Lung (tissue), 12 donors: ENCODE measurements around the gene MAST4. TPM values are rescaled to one million over a fixed set of nuclear protein-coding genes. Genes with fewer than 3 reads are reported as not detected.
A peak's percentile ranks its signal among the peaks of the same experiment; 100 is the strongest.

Source experiments
- ATAC-seq: fragments of 200-7000 bp; cut with Tn5 transposase; one replicate; pipeline ENCODE4 v1.9.1; 2020; ENCODE audit warnings: moderate number of reproducible peaks; ENCODE audit not compliant: insufficient read depth, low FRiP score
- DNase-seq, 3 donors: peaks; one replicate each; pipeline ENCODE4 v3.0.0-alpha.2; 2013 to 2017
- H3K27ac ChIP-seq, 2 donors: one replicate each; pipeline ENCODE4 v1.5.1; 2013; ENCODE audit warnings: mild to moderate bottlenecking in 2 of 2, moderate library complexity in 2 of 2, control low read depth in 1 of 2, inconsistent platforms in 1 of 2, low read depth in 1 of 2, low read length in 1 of 2
- H3K27me3 ChIP-seq, 3 donors: one replicate each; pipeline ENCODE4 v1.5.1; 2013; ENCODE audit warnings: low read length in 2 of 3; ENCODE audit not compliant: control insufficient read depth in 3 of 3, insufficient read depth in 3 of 3
- H3K36me3 ChIP-seq, 4 donors: one replicate each; pipeline ENCODE4 v1.5.1; 2013; ENCODE audit warnings: low read length in 4 of 4, mild to moderate bottlenecking in 1 of 4, moderate library complexity in 1 of 4; ENCODE audit not compliant: control insufficient read depth in 4 of 4, insufficient read depth in 4 of 4
- H3K4me1 ChIP-seq, 5 donors: one replicate each; pipeline ENCODE4 v1.5.1; 2013; ENCODE audit warnings: low read length in 5 of 5, mild to moderate bottlenecking in 2 of 5, moderate library complexity in 1 of 5; ENCODE audit not compliant: control insufficient read depth in 5 of 5, insufficient read depth in 5 of 5
- H3K4me3 ChIP-seq: one replicate; pipeline ENCODE4 v1.5.1; 2013; ENCODE audit warnings: mild to moderate bottlenecking, control low read depth, moderate library complexity
- H3K9ac ChIP-seq, 2 donors: one replicate each; pipeline ENCODE4 v1.5.1; 2013; ENCODE audit warnings: low read length in 2 of 2, control low read depth in 1 of 2; ENCODE audit not compliant: insufficient read depth in 1 of 2
- H3K9me3 ChIP-seq, 4 donors: one replicate each; pipeline ENCODE4 v1.5.1; 2013; ENCODE audit warnings: low read length in 3 of 4, mild to moderate bottlenecking in 1 of 4, moderate library complexity in 1 of 4; ENCODE audit not compliant: control insufficient read depth in 4 of 4, insufficient read depth in 3 of 4
- CTCF ChIP-seq: IDR thresholded peaks from 2 replicates; pipeline ENCODE4 v1.5.1; 2012; ENCODE audit warnings: mild to moderate bottlenecking; ENCODE audit errors: control extremely low read depth, extremely low read depth
- WGBS, 2 donors: extraction: QIAGEN DNeasy Blood & Tissue Kit; methylation state at CpG; one replicate each; pipeline ENCODE4 v1.1.7; 2013; 5-methylcytosine and 5-hydroxymethylcytosine counted together
- polyA plus RNA-seq, 2 donors: library from polyadenylated mRNA; stranded (reverse); fragments of 200-250 nt; gene quantifications; one replicate each; pipeline ENCODE4 v1.2.1, GENCODE V29; 2013
- total RNA-seq, 2 donors: library from RNA; depleted of rRNA in 1 of 2; stranded (reverse); fragments of >200 nt in 1 of 2; gene quantifications; one replicate each; pipeline ENCODE4 v1.2.1, GENCODE V29; 2014 to 2021
- donor health status: control.
- donor health status: control.
- donor health status: Bipolar disorder and iron deficiency.
- donor health status: healthy.
- donor health status: DM: yes; HTN: yes; CAD: no.

The MAST4 gene
- total and polyA plus RNA-seq, 4 donors, result 13.9 to 153 (median 46.2) TPM

DNA sequence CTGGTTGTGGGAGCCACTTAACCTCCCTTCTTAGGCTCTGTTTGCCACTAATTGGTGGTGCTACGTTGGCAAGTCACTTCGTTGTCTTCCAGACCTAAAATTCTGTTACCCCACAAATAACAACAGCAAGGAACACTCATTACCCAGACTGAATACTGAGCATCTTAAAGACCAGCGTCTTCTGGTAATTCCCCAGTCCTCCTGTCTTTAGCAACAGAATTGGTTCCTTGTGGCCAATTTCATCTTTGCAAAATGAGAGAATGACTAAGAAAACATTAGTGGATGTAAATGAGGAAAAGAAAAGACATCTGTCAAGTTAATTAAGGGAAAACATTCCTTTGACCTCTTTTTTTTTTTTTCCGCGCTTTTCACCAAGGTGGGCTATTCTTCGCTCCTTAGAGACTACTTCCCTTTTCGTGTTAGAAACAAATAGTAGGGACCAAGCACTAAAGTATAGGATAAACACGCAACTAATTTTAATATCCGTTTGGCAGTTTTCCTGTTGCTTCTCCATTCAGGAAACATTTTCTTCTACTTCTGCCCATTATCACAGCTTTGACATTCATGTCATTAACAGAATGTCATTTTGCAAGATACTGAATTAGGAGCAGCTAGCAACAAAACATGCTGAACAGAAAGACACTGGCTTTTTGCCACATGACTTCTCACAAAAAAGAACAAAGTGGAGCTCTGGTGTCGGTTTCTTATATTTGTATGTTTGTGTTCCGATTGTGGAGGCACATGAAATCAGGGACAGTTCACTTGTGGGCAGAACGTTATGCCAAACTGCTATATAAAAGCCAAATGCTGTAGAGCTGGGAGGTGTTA is 446.2 kb downstream of the MAST4 start:
- ATAC-seq (no peak), DNase-seq (peak; percentile 61 to 95 (median 94))
- no peak for TF ChIP-seq CTCF
- Histone ChIP-seq H3K9me3 (no peaks in the 10 kb centered on the region), H3K36me3 (peaks cover 0 to 4% (median 0%) of the 10 kb centered on the region in 4 donors), H3K27ac (peak overlapping the region; percentile 24 to 89), H3K4me1 (peaks cover 4 to 47% (median 23%) of the 10 kb centered on the region in 5 donors), H3K9ac (peak overlapping the region in 1 of 2 donors; percentile 54), H3K4me3 (no peak overlapping the region), H3K27me3 (no peaks in the 10 kb centered on the region)
- WGBS, 2 donors, result 31 to 49% methylated on average over 12 of the region's 12 CpGs

- 96 to 97% methylated on average over 3 of the region's 3 CpGs for WGBS, 2 donors
- ATAC-seq, result no peak
- H3K9ac ChIP-seq, result peak overlapping the region in 1 of 2 donors; percentile 18
These were observed 447.8 kb downstream of the MAST4 start for GRCh38 chr5:67043796-67044511.

DNA sequence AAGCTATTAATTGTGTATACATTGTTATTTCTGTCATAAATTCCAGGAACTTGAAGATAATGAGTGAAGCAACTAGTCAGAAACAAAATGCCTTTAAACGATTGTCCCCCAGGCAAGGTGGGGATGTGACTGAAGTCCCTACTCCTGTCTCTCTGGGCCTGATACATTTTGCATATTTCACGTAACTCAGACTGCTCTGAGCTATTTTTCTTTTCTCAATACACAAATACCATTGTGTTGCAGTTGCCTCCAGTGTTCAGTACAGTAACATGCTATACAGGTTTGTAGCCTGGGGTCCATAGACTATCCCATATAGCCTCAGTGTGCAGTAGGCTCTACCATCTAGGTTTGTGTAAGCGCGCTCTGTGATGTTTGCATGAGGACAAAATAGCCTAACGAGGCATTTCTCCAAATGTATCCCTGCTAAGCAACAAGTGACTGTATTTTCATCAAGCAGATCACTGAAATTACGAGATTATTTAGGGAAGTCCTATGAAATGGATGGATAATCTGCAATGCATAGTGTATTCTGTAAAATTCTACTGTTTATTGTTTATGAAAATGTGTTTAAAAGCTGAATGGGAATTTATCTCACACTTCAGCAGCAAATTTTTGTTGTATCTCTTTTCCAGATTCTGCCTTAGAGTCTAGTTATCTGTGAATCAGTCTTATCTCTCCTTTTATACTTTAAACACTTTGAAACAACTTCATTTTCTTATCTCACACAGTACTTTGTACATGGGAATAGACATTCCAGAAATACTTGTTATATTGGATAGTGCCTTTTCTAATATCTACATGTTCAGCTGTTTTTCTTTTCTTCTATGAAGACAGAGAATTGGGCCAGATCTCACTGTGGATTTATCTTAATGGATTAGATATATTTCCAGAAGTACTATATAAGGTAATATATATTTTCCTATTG is 449.9 kb downstream of the MAST4 start:
- Histone ChIP-seq H3K9me3 (no peaks in the 10 kb centered on the region), H3K4me3 (no peak overlapping the region), H3K27ac (no peak overlapping the region), H3K9ac (no peak overlapping the region), H3K36me3 (peaks cover 0 to 4% (median 1%) of the 10 kb centered on the region in 4 donors), H3K4me1 (peaks cover 11 to 54% (median 24%) of the 10 kb centered on the region in 5 donors), H3K27me3 (no peaks in the 10 kb centered on the region)
- ATAC-seq, result no peak
- 79 to 84% methylated on average over 6 of the region's 6 CpGs for WGBS, 2 donors
- DNase-seq, result peak in 1 of 3 donors; percentile 49
- no peak for TF ChIP-seq CTCF

More at GRCh38 chr5:67043796-67044511, 447.8 kb downstream of the MAST4 start:
- no peak for TF ChIP-seq CTCF
- Histone ChIP-seq H3K27me3 (no peaks in the 10 kb centered on the region), H3K4me1 (peaks cover 4 to 53% (median 25%) of the 10 kb centered on the region in 5 donors), H3K9me3 (no peaks in the 10 kb centered on the region), H3K27ac (peak overlapping the region in 1 of 2 donors; percentile 69), H3K4me3 (no peak overlapping the region), H3K36me3 (peaks cover 0 to 4% (median 0%) of the 10 kb centered on the region in 4 donors)
- no peak for DNase-seq
